ENCODE data around the gene REG4. TPM values are rescaled to one million over a fixed set of nuclear protein-coding genes. Genes with fewer than 3 reads are reported as not detected.

Gene REG4
- total and polyA plus RNA-seq, 2 donors from 2014 or later, result 0.34 TPM; not detected in 1

DNA sequence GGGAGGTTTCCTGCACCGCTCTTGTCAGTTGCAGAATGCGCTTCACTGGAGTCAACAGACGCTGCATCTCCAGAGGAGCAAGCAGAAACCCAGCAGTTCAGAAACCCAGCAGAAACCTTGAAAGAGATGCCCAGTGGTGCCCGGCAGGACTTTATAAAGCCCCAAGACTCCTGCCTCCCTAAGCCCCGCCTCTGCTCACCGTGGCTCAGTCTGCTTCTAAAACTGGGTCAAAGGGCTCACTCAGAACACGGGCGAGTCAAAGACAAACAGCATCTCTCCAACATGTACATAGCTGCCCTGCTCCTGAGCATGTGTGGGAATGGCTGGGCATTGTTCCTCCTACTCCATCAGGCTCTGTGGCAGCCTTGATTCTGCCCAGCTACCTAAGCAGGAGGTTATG is 42.5 kb downstream of the REG4 start, which contains the start of gene HMGCS2:
Gene HMGCS2 (minus strand): TSS at position 128 of the 400 bp plus-strand sequence. CDS start 61 bp downstream, at position 67.
- FAIRE-seq, result no peak
- H3K36me3 ChIP-seq (ENCODE audit: control insufficient read depth in 2 of 3, insufficient read depth in 3 of 3, low read length in 3 of 3), result no peaks in the 10 kb centered on the region
- H3K4me3 ChIP-seq (ENCODE audit: low read length in 3 of 3), result peak within 1 kb of the TSS; percentile 30 to 59 (median 33)
- no peaks in the 10 kb centered on the region for H3K27me3 ChIP-seq (ENCODE audit: control insufficient read depth, insufficient read depth, low read length)
- H3K9me3 ChIP-seq (ENCODE audit: control insufficient read depth in 2 of 3, insufficient read depth in 1 of 3, low read length in 3 of 3), result no peaks in the 10 kb centered on the region
- TF ChIP-seq CTCF (IDR thresholded peaks at IDR 0.05; ENCODE audit: borderline replicate concordance, extremely low read depth, insufficient read depth), result no peak
- peaks cover 4 to 19% (median 17%) of the 10 kb centered on the region in 3 donors for H3K4me1 ChIP-seq (ENCODE audit: control insufficient read depth in 2 of 3, insufficient read depth in 2 of 3, low read depth in 1 of 3, low read length in 3 of 3)
- intact Hi-C loops (cut with DNase I), result no loop called here
- DNase-seq, result no peak
- peak within 1 kb of the TSS in 1 of 3 donors; percentile 50 for H3K9ac ChIP-seq (ENCODE audit: low read length in 3 of 3)
- peak within 1 kb of the TSS in 1 of 2 donors; percentile 9 for H3K27ac ChIP-seq (ENCODE audit: low read depth in 2 of 2, low read length in 2 of 2)

- no peak overlapping the region for H3K9ac ChIP-seq (ENCODE audit: low read length in 3 of 3)
Measured at GRCh38 chr1:119767486-119767885, 43.8 kb downstream of the REG4 start.

DNA sequence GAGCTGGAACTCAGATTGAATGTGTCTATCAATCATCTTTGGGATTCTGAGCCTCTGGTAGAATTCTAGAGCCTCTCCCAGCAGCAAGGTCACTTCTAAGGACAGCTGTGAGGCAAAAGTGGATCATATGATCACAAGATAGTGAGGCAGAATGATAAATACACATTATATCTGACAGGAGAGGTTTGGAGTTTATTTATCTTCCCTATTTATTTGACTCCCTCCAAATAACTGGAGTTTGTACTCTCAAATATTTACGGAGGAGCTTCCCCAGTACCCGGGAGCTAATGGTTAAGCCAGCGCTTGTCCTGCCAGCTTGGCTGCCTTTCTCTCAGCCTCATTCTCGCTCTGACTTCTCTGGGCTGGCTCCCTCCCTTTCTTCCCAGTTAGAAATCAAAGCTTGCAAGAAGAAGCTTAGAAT is 44.9 kb downstream of the REG4 start:
- Histone ChIP-seq H3K27me3 (ENCODE audit: control insufficient read depth, insufficient read depth, low read length) (no peaks in the 10 kb centered on the region), H3K4me1 (ENCODE audit: control insufficient read depth in 2 of 3, insufficient read depth in 2 of 3, low read depth in 1 of 3, low read length in 3 of 3) (peaks cover 0 to 13% (median 10%) of the 10 kb centered on the region in 3 donors), H3K27ac (ENCODE audit: low read depth in 2 of 2, low read length in 2 of 2) (peak overlapping the region; percentile 23 to 58), H3K4me3 (ENCODE audit: low read length in 3 of 3) (peak overlapping the region in 2 of 3 donors; percentile 12 to 33), H3K9ac (ENCODE audit: low read length in 3 of 3) (peak overlapping the region in 1 of 3 donors; percentile 31), H3K36me3 (ENCODE audit: control insufficient read depth in 2 of 3, insufficient read depth in 3 of 3, low read length in 3 of 3) (no peaks in the 10 kb centered on the region), H3K9me3 (ENCODE audit: control insufficient read depth in 2 of 3, insufficient read depth in 1 of 3, low read length in 3 of 3) (no peaks in the 10 kb centered on the region)
- TF ChIP-seq CTCF (IDR thresholded peaks at IDR 0.05; ENCODE audit: borderline replicate concordance, extremely low read depth, insufficient read depth), result no peak
- intact Hi-C loops (cut with DNase I), result no loop called here
- FAIRE-seq (peak; percentile 73), DNase-seq (peak in 1 of 5 donors; percentile 58)

More at GRCh38 chr1:119767486-119767885, 43.8 kb downstream of the REG4 start:
- DNase-seq, result no peak
- Histone ChIP-seq H3K9me3 (ENCODE audit: control insufficient read depth in 2 of 3, insufficient read depth in 1 of 3, low read length in 3 of 3) (no peaks in the 10 kb centered on the region), H3K36me3 (ENCODE audit: control insufficient read depth in 2 of 3, insufficient read depth in 3 of 3, low read length in 3 of 3) (no peaks in the 10 kb centered on the region), H3K4me1 (ENCODE audit: control insufficient read depth in 2 of 3, insufficient read depth in 2 of 3, low read depth in 1 of 3, low read length in 3 of 3) (peaks cover 0 to 14% (median 10%) of the 10 kb centered on the region in 3 donors), H3K4me3 (ENCODE audit: low read length in 3 of 3) (peak overlapping the region in 2 of 3 donors; percentile 11 to 33), H3K27ac (ENCODE audit: low read depth in 2 of 2, low read length in 2 of 2) (peak overlapping the region in 1 of 2 donors; percentile 23), H3K27me3 (ENCODE audit: control insufficient read depth, insufficient read depth, low read length) (no peaks in the 10 kb centered on the region)
- intact Hi-C loops (cut with DNase I), result no loop called here
- TF ChIP-seq CTCF (IDR thresholded peaks at IDR 0.05; ENCODE audit: borderline replicate concordance, extremely low read depth, insufficient read depth), result no peak
- no peak for FAIRE-seq

Measured in kidney (tissue), 14 donors.